Stimulated activated CD4-positive, alpha-beta T cell treated with anti-CD3 and anti-CD28 coated beads, Interleukin-4, amount 100 ng/mL, for 48 hours (primary cell): ENCODE data around the gene VCAN.

Experiments
- DNase-seq, 2 donors: peaks; one replicate each; pipeline ENCODE4 v3.0.0-alpha.2; 2020; ENCODE audit warnings: low read depth in 2 of 2

Gene VCAN

DNA sequence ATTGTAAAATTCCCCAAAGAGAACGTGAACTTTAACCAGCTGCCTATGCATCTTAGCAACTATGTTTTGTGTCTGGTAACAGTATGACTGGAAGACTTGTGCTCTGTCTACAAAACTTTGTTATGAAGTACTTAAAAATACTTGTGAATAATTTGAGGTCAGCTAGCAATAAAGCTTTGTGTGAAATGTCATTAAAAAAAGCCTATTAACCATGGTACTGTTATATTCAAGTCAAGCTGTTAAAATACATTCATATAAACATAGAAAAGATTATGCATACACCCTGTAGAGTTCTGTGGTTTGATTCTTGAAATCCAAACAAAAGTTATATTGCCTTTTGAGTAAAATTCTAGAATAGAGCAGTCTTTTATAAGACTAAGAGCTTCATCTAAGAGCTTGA is 60.1 kb downstream of the VCAN start:
- no peak for DNase-seq

GRCh38 chr5:83538786-83539462 is 67.4 kb downstream of the VCAN start:
- no peak for DNase-seq

DNA sequence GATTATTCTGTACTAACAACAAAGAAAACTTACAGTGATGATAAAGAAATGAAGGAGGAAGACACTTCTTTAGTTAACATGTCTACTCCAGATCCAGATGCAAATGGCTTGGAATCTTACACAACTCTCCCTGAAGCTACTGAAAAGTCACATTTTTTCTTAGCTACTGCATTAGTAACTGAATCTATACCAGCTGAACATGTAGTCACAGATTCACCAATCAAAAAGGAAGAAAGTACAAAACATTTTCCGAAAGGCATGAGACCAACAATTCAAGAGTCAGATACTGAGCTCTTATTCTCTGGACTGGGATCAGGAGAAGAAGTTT is 67.9 kb downstream of the VCAN start:
- DNase-seq: no peak

GRCh38 chr5:83540105-83540504 is 68.6 kb downstream of the VCAN start:
- no peak for DNase-seq

DNA sequence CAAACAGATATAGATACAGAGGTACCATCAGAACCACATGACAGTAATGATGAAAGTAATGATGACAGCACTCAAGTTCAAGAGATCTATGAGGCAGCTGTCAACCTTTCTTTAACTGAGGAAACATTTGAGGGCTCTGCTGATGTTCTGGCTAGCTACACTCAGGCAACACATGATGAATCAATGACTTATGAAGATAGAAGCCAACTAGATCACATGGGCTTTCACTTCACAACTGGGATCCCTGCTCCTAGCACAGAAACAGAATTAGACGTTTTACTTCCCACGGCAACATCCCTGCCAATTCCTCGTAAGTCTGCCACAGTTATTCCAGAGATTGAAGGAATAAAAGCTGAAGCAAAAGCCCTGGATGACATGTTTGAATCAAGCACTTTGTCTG is 69.2 kb downstream of the VCAN start:
- no peak for DNase-seq

- DNase-seq: no peak
Observed at GRCh38 chr5:83542839-83543238, 71.3 kb downstream of the VCAN start.

DNA sequence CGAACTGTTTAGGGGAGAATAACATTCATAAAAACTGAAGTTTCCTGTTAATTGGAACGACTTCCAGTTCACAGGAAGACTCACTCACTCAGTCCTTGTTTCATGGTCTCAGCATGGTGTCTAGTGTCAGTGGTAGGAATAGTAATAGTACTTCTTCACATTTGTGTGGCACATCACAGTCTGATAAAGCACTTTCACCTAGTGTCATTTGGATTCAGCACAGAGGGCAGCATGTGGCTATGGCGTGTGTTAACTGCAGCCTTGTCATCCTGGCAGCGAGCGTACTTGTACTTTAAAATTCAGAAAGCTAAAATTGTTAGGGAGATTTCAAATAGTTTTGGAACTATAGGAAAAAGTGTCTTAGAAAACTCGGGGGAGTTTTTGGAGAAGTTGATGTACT is 72.4 kb downstream of the VCAN start:
- no peak for DNase-seq

- no peak for DNase-seq
Observed at GRCh38 chr5:83547161-83547560, 75.6 kb downstream of the VCAN start.

DNA sequence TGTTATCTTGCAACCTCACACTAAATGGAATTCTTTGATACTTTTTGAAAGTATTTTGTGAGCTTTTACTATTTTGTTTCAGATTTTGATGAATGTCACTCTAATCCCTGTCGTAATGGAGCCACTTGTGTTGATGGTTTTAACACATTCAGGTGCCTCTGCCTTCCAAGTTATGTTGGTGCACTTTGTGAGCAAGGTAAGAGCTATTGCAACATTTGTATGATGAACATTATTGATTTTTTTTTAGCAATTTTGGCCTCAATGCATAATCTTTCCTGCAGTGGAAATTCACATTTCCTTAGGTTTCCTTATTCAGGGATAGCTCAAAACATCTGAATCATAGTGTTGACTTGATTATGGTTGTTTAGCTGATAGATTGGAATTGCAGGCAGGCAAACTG is 76.3 kb downstream of the VCAN start:
- DNase-seq: no peak

DNA sequence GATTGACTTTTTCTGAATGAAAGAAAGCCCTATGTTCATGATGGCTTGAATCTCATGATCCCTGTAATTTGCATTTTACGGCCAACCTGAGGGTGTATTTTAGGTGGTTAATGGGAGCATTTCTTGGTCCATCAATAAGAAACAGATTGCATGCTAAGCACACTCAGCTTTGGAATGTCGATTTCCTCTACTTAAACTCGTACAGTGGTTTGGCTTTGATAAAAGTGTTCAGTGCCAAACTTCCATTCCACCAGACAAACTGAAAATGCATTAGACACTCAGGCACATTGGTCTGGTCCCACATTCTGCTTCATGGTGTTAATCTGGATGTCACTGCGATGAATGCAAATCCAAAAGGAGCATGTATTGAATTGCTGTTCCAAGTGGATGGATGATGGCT is 77.0 kb downstream of the VCAN start:
- DNase-seq: no peak

GRCh38 chr5:83549076-83549475 is 77.5 kb downstream of the VCAN start:
- DNase-seq: no peak

DNA sequence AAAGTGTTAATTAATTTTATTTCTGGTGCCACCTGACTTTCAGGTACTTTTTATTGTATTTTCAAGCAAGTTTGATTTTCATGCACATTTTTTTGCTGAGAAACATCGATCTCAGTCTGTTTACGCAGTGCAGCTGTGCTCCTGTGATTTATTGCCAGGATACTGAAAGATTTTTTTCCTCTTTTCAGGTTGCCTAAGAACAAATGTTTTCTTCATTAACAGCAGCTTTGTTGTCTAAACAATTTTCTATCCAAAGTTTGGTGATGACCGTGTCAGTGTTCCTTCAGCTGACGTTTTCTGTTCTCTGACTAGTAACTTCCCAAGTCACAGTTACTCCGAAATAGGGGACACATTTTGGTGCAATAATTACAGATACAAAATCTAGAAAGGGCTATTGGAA is 78.1 kb downstream of the VCAN start:
- no peak for DNase-seq

DNA sequence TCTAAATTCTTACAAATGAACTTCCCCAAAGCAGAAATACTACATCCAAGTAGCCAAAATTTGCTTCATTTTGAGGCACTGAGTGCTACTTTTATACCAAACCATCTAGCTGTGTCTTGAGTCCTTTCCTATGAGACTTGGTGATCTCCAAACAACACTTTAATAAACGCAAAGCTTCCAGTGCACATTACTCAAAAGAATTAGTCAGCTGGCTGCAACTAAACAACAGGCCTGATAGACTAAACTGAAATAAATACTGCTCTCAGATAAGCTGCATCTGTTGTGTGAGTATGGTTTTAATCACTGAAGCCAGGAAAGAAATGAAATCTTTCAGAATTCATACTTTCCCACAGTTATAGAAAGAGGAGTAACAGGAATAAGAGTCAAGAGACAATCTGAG is 80.3 kb downstream of the VCAN start:
- DNase-seq: no peak

DNA sequence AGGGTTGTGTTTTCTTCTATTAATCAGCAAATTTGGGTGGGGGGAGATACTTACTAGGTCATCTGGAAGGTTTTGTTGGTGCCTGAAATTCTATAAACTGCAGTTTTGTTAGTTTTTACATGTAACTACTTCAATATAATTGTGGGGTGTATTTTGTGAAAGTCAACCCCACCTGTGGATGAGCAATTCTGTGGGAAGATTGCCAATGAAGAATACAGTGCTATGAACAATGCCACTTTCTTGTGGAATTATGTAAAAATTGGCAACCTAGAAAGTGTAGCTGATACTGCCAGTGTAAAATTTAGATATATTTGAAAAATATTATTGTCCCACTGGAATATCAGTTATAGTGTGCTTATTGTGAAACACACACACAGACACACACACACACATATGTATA is 80.7 kb downstream of the VCAN start:
- DNase-seq: no peak

DNA sequence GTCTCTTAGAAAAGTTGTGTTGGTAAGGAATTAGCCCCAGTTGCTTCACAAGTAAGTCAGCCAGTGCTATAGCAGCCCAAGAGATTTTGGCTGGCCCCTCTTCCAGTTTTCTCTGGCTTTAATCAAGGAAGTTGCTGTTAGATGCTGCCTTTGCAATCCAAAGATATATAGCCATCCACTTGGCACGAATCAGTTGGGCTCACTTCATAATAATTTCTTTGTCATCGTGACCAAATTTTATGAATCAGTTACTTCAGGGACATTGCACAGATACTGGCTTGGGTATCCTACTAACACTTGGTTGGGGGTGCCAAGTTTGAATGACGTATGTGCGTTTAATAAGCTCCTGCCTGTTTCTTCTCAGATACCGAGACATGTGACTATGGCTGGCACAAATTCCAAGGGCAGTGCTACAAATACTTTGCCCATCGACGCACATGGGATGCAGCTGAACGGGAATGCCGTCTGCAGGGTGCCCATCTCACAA is 81.5 kb downstream of the VCAN start:
- no peak for DNase-seq

- no peak for DNase-seq
Observed at GRCh38 chr5:83554133-83554532, 82.6 kb downstream of the VCAN start.

- no peak for DNase-seq
Observed at GRCh38 chr5:83554686-83555085, 83.1 kb downstream of the VCAN start.

- no peak for DNase-seq
Observed at GRCh38 chr5:83555263-83555662, 83.7 kb downstream of the VCAN start.

GRCh38 chr5:83556190-83556589 is 84.6 kb downstream of the VCAN start:
- no peak for DNase-seq

DNA sequence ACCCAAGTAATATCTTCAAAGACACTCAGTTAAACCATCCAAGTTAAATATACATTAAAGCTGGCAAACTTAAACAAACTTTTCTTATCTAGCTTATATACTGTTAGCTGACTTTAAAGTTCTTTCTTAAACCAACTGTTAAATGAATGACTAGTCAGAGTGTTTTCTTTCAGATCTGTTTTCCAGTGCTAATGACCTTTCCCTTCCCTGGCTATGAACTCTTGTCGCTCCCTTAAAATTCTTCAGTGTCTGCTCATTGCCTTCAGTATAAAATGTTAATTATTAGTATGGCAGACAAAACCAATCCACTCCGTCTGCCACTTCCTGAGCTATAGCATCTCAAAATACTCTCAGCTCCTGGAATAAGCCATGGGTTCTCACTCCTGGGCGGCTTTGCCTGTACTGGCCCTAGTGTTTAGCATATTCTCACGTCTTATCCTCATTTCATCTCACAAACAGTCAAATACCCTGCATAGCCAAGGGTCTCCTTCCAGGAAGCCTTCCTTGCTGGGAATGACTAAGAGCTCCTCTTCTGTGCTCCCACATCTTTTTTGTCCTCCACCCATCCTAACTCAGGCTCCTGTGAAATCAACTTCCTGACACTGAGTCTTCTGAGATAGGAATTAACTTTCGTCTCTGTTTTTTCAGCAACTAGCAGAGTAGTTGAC is 87.7 kb downstream of the VCAN start:
- no peak for DNase-seq

DNA sequence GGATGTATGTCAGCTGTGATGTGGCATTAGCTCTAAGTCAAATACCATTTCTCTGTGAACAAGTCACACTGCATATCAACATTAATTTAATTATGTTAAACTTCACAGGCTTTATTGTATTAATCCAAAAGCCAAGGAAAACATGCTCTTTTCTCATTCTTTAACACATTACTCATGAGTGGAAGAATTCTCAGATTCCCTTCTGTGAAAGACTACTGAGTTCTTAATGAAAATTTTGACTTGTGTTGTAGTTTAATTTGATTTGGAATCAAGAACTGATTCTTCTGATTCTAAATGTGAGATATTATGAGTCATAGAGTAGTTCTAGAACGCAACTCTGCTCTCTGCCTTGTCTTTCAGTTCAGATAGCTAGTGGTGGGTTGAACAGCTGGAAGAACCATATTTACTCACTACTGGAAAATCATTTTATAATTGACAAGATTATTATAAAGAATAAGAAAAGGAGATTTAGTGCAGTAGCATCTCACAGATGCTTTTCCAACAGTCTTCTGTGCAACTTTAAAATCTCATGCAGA is 90.6 kb downstream of the VCAN start:
- no peak for DNase-seq

DNA sequence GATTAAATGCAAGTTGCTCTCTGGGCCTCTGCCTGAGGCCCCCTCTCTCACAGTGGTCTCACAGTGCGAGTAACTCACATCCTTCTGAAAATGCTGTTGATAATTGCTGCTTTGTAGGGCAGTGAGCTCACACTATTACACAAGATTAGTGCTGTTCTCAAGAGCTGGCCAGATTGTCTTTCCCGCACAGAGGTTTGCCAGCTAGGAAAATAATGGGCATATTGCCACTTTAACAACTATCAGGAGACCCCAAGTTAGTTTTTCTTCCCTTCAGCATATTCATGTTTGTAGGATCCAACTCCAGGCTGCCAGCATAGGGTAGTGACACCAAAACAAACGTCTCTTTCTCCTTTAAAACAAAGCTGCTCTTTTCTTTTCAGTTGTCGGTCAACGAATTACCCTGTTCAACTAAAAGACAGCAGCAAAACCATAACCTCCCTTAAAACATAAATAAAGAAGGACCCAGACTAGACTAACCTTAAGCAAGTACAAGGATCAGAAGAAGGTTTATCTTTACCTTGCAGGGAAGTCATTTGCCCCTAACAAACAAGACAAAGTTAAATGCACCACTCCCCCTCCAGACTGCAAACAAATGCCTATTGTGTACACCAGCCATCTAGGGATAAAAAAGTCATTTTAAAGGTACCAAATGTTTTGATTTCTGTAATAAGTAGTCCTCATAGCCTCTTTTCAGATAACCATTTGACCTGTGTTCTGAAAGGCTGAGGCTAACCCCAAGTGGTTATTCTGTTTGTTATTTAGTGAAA is 91.4 kb downstream of the VCAN start:
- DNase-seq: no peak

DNA sequence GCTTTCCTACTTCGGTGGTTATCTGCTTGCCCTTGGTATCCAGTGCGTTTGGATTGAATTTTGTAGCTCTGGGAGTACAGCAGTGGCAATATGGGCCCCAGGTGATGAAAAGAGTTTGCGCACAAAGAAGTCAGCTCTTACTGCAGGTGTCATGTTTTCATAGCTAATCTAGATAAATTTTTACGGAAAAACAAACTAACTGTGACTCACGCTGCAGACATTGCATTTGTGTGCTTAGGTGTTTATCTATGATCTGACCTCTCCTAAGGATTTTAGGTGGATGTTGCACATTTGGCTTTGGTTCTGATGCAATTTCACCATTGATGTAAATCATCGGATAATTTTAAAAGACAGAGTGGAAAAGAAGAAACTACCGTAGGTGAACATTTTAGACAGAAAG is 92.1 kb downstream of the VCAN start:
- DNase-seq: no peak
